DMS79 (cell line): ENCODE results near the gene UGT2A3.
"Not testable (repeated sequence)": the region's sequence is repeated elsewhere in the genome, so short reads cannot be mapped to it uniquely, and the experiment has no call there.

Experiments
- DNase-seq: peaks from one replicate; lab custom pipeline; 2025; lab: John Stamatoyannopoulos, UW

UGT2A3 gene

DNA sequence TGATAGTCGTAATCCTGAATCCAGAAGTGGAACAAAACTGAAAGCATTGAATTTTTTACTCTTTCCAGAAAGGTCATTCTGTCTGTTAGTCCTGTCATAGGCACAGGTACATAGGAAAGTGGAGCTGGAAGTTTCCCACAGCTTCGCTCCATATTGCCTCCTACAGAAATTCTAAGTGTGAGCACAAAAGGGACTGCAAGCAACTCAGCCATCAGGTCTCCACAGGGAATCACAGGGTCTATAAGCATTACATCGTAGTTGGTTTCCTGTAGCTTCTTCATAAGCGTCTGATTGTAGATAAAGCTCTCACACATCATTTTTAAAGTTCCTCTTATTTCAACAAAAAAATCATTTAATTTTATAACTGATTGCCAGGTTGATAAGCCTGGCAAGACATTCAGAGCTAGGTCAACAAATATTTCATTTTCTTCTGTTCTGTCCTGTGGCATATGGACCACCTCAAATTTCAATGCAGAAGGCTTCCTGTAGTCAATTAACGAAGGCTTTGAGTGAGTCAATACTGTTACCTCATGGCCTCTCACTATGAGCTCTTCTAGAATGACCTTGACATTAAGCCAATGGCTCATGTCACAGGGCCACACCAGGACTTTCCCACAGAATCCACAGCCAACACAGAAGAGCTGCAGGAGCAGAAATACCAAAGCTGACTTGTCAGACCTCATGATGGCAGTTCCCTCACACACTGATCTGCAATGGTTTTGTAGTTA, at the start of gene UGT2A3:
TSS of gene UGT2A3 (minus strand) at position 727 of the 728 bp plus-strand sequence. CDS start at position 683, 44 bp downstream.
- DNase-seq = no peak

DNA sequence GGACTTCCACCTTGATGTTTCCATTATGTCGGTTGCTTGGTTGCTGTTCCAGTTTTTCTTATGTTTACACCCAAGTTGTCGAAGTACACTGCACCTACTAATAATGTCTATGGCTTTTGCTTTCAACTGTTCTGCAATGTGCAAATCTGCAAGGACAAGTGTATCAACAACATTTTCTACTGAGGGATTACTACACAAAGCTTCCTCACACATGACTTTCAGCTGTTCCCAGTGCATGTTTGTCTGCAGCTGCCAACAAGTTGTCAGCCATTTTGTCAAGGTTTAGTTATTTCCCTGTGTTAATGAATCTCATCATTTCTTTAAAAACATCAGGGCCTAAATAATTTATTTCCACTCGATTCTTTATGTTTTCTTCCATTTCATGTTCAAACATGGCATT, 45.4 kb upstream of the UGT2A3 start:
- DNase-seq = no peak

GRCh38 chr4:68995292-68995691, 43.7 kb upstream of the UGT2A3 start:
- DNase-seq = no peak

GRCh38 chr4:68987007-68987406, 35.4 kb upstream of the UGT2A3 start:
- DNase-seq = no peak

- no peak for DNase-seq
Measured at GRCh38 chr4:68985442-68985841, 33.8 kb upstream of the UGT2A3 start.

- no peak for DNase-seq
Measured at GRCh38 chr4:68984947-68985346, 33.3 kb upstream of the UGT2A3 start.

GRCh38 chr4:68963374-68963773, 11.8 kb upstream of the UGT2A3 start:
- no peak for DNase-seq

- DNase-seq = no peak
Measured at GRCh38 chr4:68962868-68963267, 11.3 kb upstream of the UGT2A3 start.

GRCh38 chr4:68960294-68961163, 8.9 kb upstream of the UGT2A3 start:
- DNase-seq = no peak

DNA sequence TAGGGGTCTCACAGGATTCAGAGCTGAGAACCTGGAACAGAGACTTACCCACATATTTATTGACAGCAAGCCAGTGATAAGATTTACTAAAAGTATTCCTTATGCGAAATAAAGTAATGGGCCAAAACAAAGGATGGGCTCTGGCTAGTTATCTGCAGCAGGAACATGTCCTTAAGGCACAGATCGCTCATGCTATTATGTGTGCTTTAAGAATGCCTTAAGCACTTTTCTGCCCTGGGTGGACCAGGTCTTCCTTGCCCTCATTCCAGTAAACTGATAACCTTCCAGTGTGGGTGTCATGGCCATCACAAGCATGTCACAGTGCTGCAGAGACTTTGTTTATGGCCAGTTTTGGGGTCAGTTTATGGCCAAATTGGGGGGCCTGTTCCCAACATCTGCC, 7.5 kb upstream of the UGT2A3 start:
- DNase-seq = not testable (repeated sequence)

GRCh38 chr4:68954126-68954525, 2.5 kb upstream of the UGT2A3 start:
- DNase-seq = no peak

DNA sequence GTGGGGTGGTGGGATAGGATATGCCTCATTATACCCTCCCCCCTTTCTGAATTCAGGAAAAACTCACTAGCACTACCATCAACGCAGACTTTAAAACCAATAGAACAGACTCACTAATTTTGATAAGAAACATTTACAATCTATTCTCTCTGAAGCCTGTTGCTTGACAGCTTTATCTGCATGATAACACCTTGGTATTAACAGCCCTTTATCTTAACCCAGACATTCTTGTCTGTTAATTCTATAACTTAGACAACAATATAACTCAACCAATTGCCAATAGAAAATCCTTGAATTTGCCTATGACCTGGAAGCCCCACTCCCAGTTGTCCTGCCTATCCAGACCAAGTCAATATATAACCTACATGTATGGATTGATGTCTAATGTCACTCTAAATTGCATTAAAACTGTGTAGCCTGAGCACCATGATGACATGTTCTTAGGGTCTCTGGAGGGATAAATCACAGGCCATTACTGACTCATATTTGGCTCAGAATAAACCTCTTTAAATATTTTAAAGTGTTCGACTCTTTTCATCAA, 1.5 kb upstream of the UGT2A3 start:
- DNase-seq = no peak

- DNase-seq = no peak
Measured at GRCh38 chr4:68951806-68952585, 392 bp upstream of the UGT2A3 start.

GRCh38 chr4:68950033-68950432, 1.6 kb downstream of the UGT2A3 start:
- no peak for DNase-seq

DNA sequence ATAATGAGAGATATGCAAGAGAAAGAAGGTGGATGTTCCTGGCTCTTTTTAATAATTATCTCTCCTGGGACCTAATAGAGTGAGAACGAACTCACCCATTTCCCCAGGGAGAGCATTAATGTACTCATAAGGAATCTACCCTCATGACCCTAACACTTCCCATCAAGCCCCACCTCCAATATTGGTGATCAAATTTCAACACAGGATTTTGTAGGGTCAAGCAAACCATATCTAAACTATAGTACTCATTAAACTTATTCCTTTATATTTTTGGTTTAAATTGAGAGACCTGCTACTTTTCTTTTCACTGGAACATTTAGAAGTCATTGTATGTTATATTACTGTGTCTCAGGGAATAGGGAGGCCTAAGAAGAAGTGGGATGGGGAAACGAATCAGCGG, 2.6 kb downstream of the UGT2A3 start:
- DNase-seq = no peak

GRCh38 chr4:68948044-68948743, 3.4 kb downstream of the UGT2A3 start:
- DNase-seq = no peak

DNA sequence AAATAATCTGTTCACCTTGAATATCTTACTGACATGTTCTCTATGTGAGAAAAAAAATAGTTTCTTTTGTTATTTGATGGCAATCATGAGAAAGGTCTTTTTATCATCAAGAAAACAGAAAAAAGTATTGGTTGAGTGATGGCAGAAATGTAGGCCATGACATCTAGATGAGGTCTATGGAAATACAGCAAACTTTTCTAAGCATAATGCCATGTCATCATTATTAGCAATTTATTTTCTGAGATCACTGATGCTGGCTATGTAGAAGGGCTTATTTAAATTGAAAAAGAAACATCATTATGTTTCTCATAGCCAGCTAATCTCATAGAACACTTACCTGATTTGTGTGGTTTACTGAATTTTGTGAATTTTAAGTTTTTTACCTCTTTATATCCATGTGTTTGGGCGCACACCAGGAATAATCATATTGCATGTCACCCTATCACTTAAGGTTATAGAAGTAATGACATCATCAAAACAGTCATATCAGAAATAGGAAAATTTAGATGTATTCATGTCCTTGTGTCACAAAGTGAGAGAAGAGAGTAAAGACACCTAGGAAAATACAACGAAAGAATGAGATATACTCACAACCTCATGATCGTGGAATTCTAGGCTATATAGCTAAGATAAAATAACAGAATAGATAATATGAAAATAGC, 22.4 kb downstream of the UGT2A3 start:
- no peak for DNase-seq

- DNase-seq = no peak
Measured at GRCh38 chr4:68927165-68927564, 24.4 kb downstream of the UGT2A3 start.

GRCh38 chr4:68922202-68922601, 29.4 kb downstream of the UGT2A3 start:
- DNase-seq = not testable (repeated sequence)

DNA sequence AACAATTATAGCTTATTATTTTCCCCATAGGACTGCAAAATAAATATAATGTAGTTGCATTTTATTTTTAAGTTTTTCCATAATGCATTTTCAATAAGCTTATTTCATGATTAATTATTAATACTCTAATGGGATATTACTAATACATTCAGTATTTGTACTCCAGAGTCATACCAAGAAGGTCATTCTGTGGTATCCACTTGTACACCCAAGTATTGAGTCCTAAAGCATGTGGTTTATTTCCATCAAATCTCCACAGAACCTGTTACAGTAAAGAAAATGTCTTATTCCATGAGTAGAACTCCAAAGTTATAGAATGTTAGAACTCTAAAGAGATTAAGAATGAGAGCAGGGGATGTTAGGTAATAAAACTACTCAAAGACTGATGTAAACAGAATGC, 30.6 kb downstream of the UGT2A3 start:
- no peak for DNase-seq

- DNase-seq = no peak
Measured at GRCh38 chr4:68917016-68917415, 34.6 kb downstream of the UGT2A3 start.
